HCT116 (cell line): Measurements from ENCODE around the gene SYNE2.

ENCODE experiments used
- EZH2 ChIP-seq: fragments of 200-600 bp; sonication (generic); IDR thresholded peaks from 2 replicates; pipeline ENCODE4 v1.6.1; 2017; ENCODE audit warnings: antibody characterized with exemption, mixed run types
- JUND ChIP-seq: IDR thresholded peaks from 2 replicates; pipeline ENCODE4 v1.6.1; 2012
- POLR2A ChIP-seq: IDR thresholded peaks from 2 replicates; pipeline ENCODE4 v1.7.0; 2011; ENCODE audit warnings: borderline replicate concordance; ENCODE audit not compliant: insufficient read depth, insufficient read length; ENCODE audit errors: extremely low read depth
- POLR2AphosphoS5 ChIP-seq: IDR thresholded peaks from 2 replicates; pipeline ENCODE4 v1.6.1; 2011; ENCODE audit warnings: mild to moderate bottlenecking, low read depth, low read length, moderate library complexity
- REST ChIP-seq: IDR thresholded peaks from 2 replicates; pipeline ENCODE4 v1.6.1; 2012; ENCODE audit warnings: low read depth
- TF ChIP-seq, protein P1 (sequence below), 3 experiments: fragments of 200-600 bp in 1 of 3; sonication (generic) in 1 of 3; IDR thresholded peaks in 2 of 3; conservative IDR thresholded peaks in 1 of 3; 2 replicates each; pipeline ENCODE4 v1.5.1; 2012 to 2017; ENCODE audit warnings: low read depth in 2 of 3, low read length in 2 of 3, antibody characterized with exemption in 1 of 3, borderline replicate concordance in 1 of 3, control low read depth in 1 of 3, mild to moderate bottlenecking in 1 of 3, mixed read lengths in 1 of 3, mixed run types in 1 of 3, moderate library complexity in 1 of 3; ENCODE audit not compliant: insufficient read depth in 1 of 3
- TF ChIP-seq, protein P2 (sequence below): IDR thresholded peaks from 2 replicates; pipeline ENCODE4 v1.6.1; 2011; ENCODE audit warnings: mild to moderate bottlenecking, low read length, moderate library complexity; ENCODE audit not compliant: insufficient replicate concordance; ENCODE audit errors: extremely low read depth

- TF ChIP-seq, protein P1, sequence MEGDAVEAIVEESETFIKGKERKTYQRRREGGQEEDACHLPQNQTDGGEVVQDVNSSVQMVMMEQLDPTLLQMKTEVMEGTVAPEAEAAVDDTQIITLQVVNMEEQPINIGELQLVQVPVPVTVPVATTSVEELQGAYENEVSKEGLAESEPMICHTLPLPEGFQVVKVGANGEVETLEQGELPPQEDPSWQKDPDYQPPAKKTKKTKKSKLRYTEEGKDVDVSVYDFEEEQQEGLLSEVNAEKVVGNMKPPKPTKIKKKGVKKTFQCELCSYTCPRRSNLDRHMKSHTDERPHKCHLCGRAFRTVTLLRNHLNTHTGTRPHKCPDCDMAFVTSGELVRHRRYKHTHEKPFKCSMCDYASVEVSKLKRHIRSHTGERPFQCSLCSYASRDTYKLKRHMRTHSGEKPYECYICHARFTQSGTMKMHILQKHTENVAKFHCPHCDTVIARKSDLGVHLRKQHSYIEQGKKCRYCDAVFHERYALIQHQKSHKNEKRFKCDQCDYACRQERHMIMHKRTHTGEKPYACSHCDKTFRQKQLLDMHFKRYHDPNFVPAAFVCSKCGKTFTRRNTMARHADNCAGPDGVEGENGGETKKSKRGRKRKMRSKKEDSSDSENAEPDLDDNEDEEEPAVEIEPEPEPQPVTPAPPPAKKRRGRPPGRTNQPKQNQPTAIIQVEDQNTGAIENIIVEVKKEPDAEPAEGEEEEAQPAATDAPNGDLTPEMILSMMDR (IDR thresholded peaks at IDR 0.05 in 2 of 3, conservative IDR thresholded peaks at IDR 0.05 in 1 of 3; ENCODE audit: borderline replicate concordance in 1 of 3, insufficient read depth in 1 of 3, low read depth in 2 of 3, low read length in 2 of 3): no peak
- TF ChIP-seq POLR2A (no peak), EZH2 (no peak), POLR2AphosphoS5 (no peak), REST (no peak), JUND (no peak)
- TF ChIP-seq, protein P2, sequence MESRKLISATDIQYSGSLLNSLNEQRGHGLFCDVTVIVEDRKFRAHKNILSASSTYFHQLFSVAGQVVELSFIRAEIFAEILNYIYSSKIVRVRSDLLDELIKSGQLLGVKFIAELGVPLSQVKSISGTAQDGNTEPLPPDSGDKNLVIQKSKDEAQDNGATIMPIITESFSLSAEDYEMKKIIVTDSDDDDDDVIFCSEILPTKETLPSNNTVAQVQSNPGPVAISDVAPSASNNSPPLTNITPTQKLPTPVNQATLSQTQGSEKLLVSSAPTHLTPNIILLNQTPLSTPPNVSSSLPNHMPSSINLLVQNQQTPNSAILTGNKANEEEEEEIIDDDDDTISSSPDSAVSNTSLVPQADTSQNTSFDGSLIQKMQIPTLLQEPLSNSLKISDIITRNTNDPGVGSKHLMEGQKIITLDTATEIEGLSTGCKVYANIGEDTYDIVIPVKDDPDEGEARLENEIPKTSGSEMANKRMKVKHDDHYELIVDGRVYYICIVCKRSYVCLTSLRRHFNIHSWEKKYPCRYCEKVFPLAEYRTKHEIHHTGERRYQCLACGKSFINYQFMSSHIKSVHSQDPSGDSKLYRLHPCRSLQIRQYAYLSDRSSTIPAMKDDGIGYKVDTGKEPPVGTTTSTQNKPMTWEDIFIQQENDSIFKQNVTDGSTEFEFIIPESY: no peak
Measured at GRCh38 chr14:63905370-63905769, 52.6 kb downstream of the SYNE2 start.
